PC-9 (cell line): Measurements from ENCODE around the gene TTLL7. TPM values are rescaled to one million over a fixed set of nuclear protein-coding genes. Genes with fewer than 3 reads are reported as not detected.
"Not testable (repeated sequence)": the region's sequence is repeated elsewhere in the genome, so short reads cannot be mapped to it uniquely, and the experiment has no call there.

ENCODE experiments used
- BruUV-seq: library from RNA; stranded (reverse); fragments of 400-500 nt; replicated peaks from 2 replicates; lab custom pipeline; 2021; lab: Mats Ljungman, UMichigan
- CTCF ChIA-PET: fragments of 300-600 bp; sonication (Branson Sonifier 250); formaldehyde crosslinking; loops from one replicate; lab custom pipeline; 2022; ENCODE audit warnings: antibody characterized with exemption; lab: Charles Lee
- POLR2A ChIA-PET: fragments of 300-600 bp; sonication (Branson Sonifier 250); formaldehyde crosslinking; loops from one replicate; lab custom pipeline; 2022; ENCODE audit warnings: antibody characterized with exemption; ENCODE audit not compliant: unreplicated experiment; lab: Charles Lee
- DNase-seq, 2 experiments: peaks; one replicate each; pipeline versions ENCODE4 v3.0.0 to v3.0.0-alpha.2; 2015 to 2022; ENCODE audit warnings: mixed read lengths in 1 of 2
- H2AFZ ChIP-seq: fragments of 200-600 bp; sonication (generic); 2 replicates; pipeline ENCODE4 v1.8.1; 2017; ENCODE audit warnings: antibody characterized with exemption
- H3F3A ChIP-seq: fragments of 200-600 bp; sonication (generic); 2 replicates; pipeline ENCODE4 v1.8.1; 2017; ENCODE audit warnings: antibody characterized with exemption, mild to moderate bottlenecking, low read depth; ENCODE audit not compliant: insufficient read depth
- H3K27ac ChIP-seq: fragments of 200-600 bp; sonication (generic); 2 replicates; pipeline ENCODE4 v1.6.1; 2016; ENCODE audit warnings: mixed run types
- H3K27me3 ChIP-seq: fragments of 200-600 bp; sonication (generic); 2 replicates; pipeline ENCODE4 v1.6.1; 2016; ENCODE audit warnings: low read depth, mixed run types; ENCODE audit not compliant: insufficient read depth
- H3K36me3 ChIP-seq: fragments of 200-600 bp; sonication (generic); 2 replicates; pipeline ENCODE4 v1.6.1; 2016; ENCODE audit warnings: low read depth, mixed run types
- H3K4me1 ChIP-seq: fragments of 200-600 bp; sonication (generic); replicated peaks from 2 replicates; pipeline ENCODE4 v1.6.1; 2016; ENCODE audit warnings: mixed run types; ENCODE audit not compliant: insufficient read depth
- H3K4me2 ChIP-seq: fragments of 200-600 bp; sonication (generic); 2 replicates; pipeline ENCODE4 v1.6.1; 2017; ENCODE audit warnings: mixed run types
- H3K4me3 ChIP-seq: fragments of 200-600 bp; sonication (generic); 2 replicates; pipeline ENCODE4 v1.6.1; 2016; ENCODE audit warnings: mixed run types
- H3K79me2 ChIP-seq: fragments of 200-600 bp; sonication (generic); 2 replicates; pipeline ENCODE4 v1.6.1; 2017; ENCODE audit warnings: low read depth, mixed run types
- H3K9me2 ChIP-seq: fragments of 200-600 bp; sonication (generic); 2 replicates; pipeline ENCODE4 v1.8.1; 2017; ENCODE audit warnings: mild to moderate bottlenecking; ENCODE audit not compliant: insufficient read depth
- H3K9me3 ChIP-seq: fragments of 200-600 bp; sonication (generic); 2 replicates; pipeline ENCODE4 v1.8.1; 2016; ENCODE audit warnings: low read depth; ENCODE audit not compliant: insufficient read depth
- H4K20me1 ChIP-seq: fragments of 200-600 bp; sonication (generic); 2 replicates; pipeline ENCODE4 v1.8.1; 2017; ENCODE audit not compliant: insufficient read depth
- EZH2 ChIP-seq: fragments of 200-600 bp; sonication (generic); IDR thresholded peaks from 2 replicates; pipeline ENCODE4 v1.8.0; 2017; ENCODE audit warnings: antibody characterized with exemption, low read depth
- intact Hi-C: fragments of 100-400 bp; cut with micrococcal nuclease; formaldehyde crosslinking; loops from one replicate; pipeline ENCODE4 v1.10.0; 2022; ENCODE audit not compliant: unreplicated experiment
- total RNA-seq: library from RNA; stranded (reverse); gene quantifications from 2 replicates; pipeline ENCODE4 v1.2.3, GENCODE V29; 2021
- TF ChIP-seq, protein P1 (sequence below): fragments of 200-600 bp; sonication (generic); conservative IDR thresholded peaks from 2 replicates; pipeline ENCODE4 v1.6.1; 2017; ENCODE audit warnings: mixed run types, antibody characterized with exemption, mild to moderate bottlenecking, moderate library complexity

TTLL7 gene
- total RNA-seq, 1 experiment from 2014 or later: 4.1 TPM

DNA sequence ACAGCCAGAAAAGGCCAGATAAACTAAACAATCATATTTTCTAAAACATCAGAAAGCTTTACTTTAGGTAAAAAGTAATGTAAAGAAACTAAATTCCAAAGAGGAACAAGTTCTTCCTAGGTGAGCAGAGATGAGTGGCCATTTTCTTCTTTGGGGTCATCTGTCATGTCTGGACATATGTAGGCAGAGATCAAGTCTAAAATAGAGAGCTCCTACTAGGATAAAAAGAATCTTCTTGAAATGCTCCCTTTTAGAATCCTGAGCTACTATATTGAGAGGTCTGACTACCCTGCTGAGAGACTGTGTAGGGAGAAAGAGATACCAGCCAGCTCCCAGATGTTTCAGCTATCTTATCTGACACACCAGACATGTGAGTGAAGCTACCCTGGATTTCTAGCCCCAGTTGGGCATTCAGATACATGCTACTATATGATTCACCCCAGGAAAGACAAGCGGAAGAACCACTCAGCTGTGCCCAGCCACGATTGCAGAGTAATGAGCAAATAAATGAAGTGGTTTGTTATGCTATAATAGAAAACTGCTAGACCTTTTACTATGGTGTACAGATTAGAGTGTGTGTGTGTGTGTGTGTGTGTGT is 80.1 kb downstream of the TTLL7 start:
- CTCF ChIA-PET: interaction anchor here (0.7 kb wide), 1 partner anchor 674 kb away, joined by 3 read pairs; no protein-coding TSS in a partner anchor
- Histone ChIP-seq H3F3A (no peaks in the 10 kb centered on the region), H3K27ac (no peak overlapping the region), H3K79me2 (no peaks in the 10 kb centered on the region), H3K9me2 (0 out of 2 replicates have a peak, but pooled peaks cover 4% of the 10 kb centered on the region), H3K4me2 (no peak overlapping the region), H3K4me1 (no peaks in the 10 kb centered on the region), H2AFZ (no peak overlapping the region), H3K9me3 (no peaks in the 10 kb centered on the region), H3K36me3 (no peaks in the 10 kb centered on the region), H3K27me3 (no peaks in the 10 kb centered on the region), H3K4me3 (no peak overlapping the region), H4K20me1 (no peaks in the 10 kb centered on the region)
- intact Hi-C loops: no loop called here
- BruUV-seq: no TSS peak
- POLR2A ChIA-PET: no interaction called here
- TF ChIP-seq EZH2: no peak
- TF ChIP-seq, protein P1, sequence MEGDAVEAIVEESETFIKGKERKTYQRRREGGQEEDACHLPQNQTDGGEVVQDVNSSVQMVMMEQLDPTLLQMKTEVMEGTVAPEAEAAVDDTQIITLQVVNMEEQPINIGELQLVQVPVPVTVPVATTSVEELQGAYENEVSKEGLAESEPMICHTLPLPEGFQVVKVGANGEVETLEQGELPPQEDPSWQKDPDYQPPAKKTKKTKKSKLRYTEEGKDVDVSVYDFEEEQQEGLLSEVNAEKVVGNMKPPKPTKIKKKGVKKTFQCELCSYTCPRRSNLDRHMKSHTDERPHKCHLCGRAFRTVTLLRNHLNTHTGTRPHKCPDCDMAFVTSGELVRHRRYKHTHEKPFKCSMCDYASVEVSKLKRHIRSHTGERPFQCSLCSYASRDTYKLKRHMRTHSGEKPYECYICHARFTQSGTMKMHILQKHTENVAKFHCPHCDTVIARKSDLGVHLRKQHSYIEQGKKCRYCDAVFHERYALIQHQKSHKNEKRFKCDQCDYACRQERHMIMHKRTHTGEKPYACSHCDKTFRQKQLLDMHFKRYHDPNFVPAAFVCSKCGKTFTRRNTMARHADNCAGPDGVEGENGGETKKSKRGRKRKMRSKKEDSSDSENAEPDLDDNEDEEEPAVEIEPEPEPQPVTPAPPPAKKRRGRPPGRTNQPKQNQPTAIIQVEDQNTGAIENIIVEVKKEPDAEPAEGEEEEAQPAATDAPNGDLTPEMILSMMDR: no peak
- no peak for DNase-seq

GRCh38 chr1:83917959-83918358 is 81.0 kb downstream of the TTLL7 start:
- Histone ChIP-seq H3K4me3 (no peak overlapping the region), H3F3A (no peaks in the 10 kb centered on the region), H3K4me2 (no peak overlapping the region), H3K9me2 (0 out of 2 replicates have a peak, but pooled peaks cover under 1% of the 10 kb centered on the region), H3K36me3 (no peaks in the 10 kb centered on the region), H2AFZ (no peak overlapping the region), H3K79me2 (no peaks in the 10 kb centered on the region), H4K20me1 (no peaks in the 10 kb centered on the region), H3K9me3 (no peaks in the 10 kb centered on the region), H3K27me3 (no peaks in the 10 kb centered on the region), H3K4me1 (no peaks in the 10 kb centered on the region), H3K27ac (no peak overlapping the region)
- no peak for DNase-seq
- intact Hi-C loops: no loop called here
- TF ChIP-seq EZH2: no peak
- TF ChIP-seq, protein P1: no peak
- ChIA-PET POLR2A (no interaction called here), CTCF (interaction anchor here (0.7 kb wide), 1 partner anchor 675 kb away, joined by 3 read pairs; no protein-coding TSS in a partner anchor)
- BruUV-seq: no TSS peak

GRCh38 chr1:83916094-83916493 is 82.8 kb downstream of the TTLL7 start:
- H3K4me2 ChIP-seq, H3K4me3 ChIP-seq, CTCF ChIA-PET, DNase-seq, H3K36me3 ChIP-seq, H3K27ac ChIP-seq, intact Hi-C loops, POLR2A ChIA-PET, BruUV-seq, H3F3A ChIP-seq, H3K79me2 ChIP-seq, H4K20me1 ChIP-seq, H3K9me3 ChIP-seq, H3K27me3 ChIP-seq, H2AFZ ChIP-seq, H3K4me1 ChIP-seq, H3K9me2 ChIP-seq: not testable (repeated sequence)

GRCh38 chr1:83912876-83913275 is 86.1 kb downstream of the TTLL7 start:
- Histone ChIP-seq H3K4me2 (no peak overlapping the region), H3K27me3 (no peaks in the 10 kb centered on the region), H3K9me3 (no peaks in the 10 kb centered on the region), H3K27ac (no peak overlapping the region), H3K9me2 (no peaks in the 10 kb centered on the region), H3K79me2 (no peaks in the 10 kb centered on the region), H3K4me3 (no peak overlapping the region), H2AFZ (no peak overlapping the region), H4K20me1 (no peaks in the 10 kb centered on the region), H3K36me3 (no peaks in the 10 kb centered on the region), H3K4me1 (no peaks in the 10 kb centered on the region), H3F3A (no peaks in the 10 kb centered on the region)
- DNase-seq: no peak
- no TSS peak for BruUV-seq
- intact Hi-C loops: no loop called here
- CTCF ChIA-PET: no interaction called here
- POLR2A ChIA-PET: no interaction called here
- no peak for TF ChIP-seq EZH2
- TF ChIP-seq, protein P1: no peak
